ENCODE results near the gene DNAJC5G.

The DNAJC5G gene

GRCh38 chr2:27322766-27323595 is 47.7 kb downstream of the DNAJC5G start, which contains the start of gene MPV17:
MPV17 (minus strand) TSS chr2:27323097; CDS start chr2:27322517, 580 bp downstream.
- H3K4me3 Mint-ChIP-seq: peak within 1 kb of the TSS; percentile 89
- DNase-seq: peak; percentile 90
- H3K27me3 Mint-ChIP-seq: no peaks in the 10 kb centered on the region
- no peaks in the 10 kb centered on the region for H3K9me3 Mint-ChIP-seq
- peaks cover 79% of the 10 kb centered on the region for H3K36me3 Mint-ChIP-seq (ENCODE audit: low read depth)
- H3K27ac Mint-ChIP-seq: peak within 1 kb of the TSS; percentile 92
- peaks cover 27% of the 10 kb centered on the region for H3K4me1 Mint-ChIP-seq (ENCODE audit: low read depth)

- Mint-ChIP-seq H3K9me3 (no peaks in the 10 kb centered on the region), H3K36me3 (ENCODE audit: low read depth) (peaks cover 80% of the 10 kb centered on the region), H3K4me1 (ENCODE audit: low read depth) (peaks cover 27% of the 10 kb centered on the region), H3K27me3 (no peaks in the 10 kb centered on the region), H3K27ac (peak overlapping the region; percentile 92), H3K4me3 (peak overlapping the region; percentile 89)
- no peak for DNase-seq
These were observed 48.5 kb downstream of the DNAJC5G start for GRCh38 chr2:27323596-27324285.

- Mint-ChIP-seq H3K4me1 (ENCODE audit: low read depth) (peaks cover 27% of the 10 kb centered on the region), H3K9me3 (no peaks in the 10 kb centered on the region), H3K27ac (peak overlapping the region; percentile 9), H3K36me3 (ENCODE audit: low read depth) (peaks cover 85% of the 10 kb centered on the region), H3K27me3 (no peaks in the 10 kb centered on the region), H3K4me3 (no peak overlapping the region)
- DNase-seq: no peak
These were observed 49.5 kb downstream of the DNAJC5G start for GRCh38 chr2:27324720-27325119.
